GM12891 (cell line): Measurements from ENCODE around the gene PTGR2.
"Not testable (repeated sequence)": the region's sequence is repeated elsewhere in the genome, so short reads cannot be mapped to it uniquely, and the experiment has no call there.

ENCODE experiments used
- DNase-seq: peaks from one replicate; pipeline ENCODE4 v3.0.0; 2011; ENCODE audit warnings: low spot score; ENCODE audit not compliant: insufficient read length
- FAIRE-seq: peaks from 2 replicates; lab custom pipeline; 2011; peaks lifted over from hg19 to GRCh38; lab: Jason Lieb, UNC
- PAX5 ChIP-seq: IDR thresholded peaks from 2 replicates; pipeline ENCODE4 v1.6.1; 2011; ENCODE audit warnings: low read length, moderate library complexity, mild to moderate bottlenecking; ENCODE audit not compliant: insufficient read depth, severe bottlenecking
- POLR2A ChIP-seq: IDR thresholded peaks from 2 replicates; pipeline ENCODE4 v1.6.1; 2011; ENCODE audit warnings: low read depth, low read length, control low read depth
- POLR2AphosphoS5 ChIP-seq: IDR thresholded peaks from 2 replicates; pipeline ENCODE4 v1.6.1; 2011; ENCODE audit warnings: low read depth, low read length, control low read depth
- POU2F2 ChIP-seq: IDR thresholded peaks from 2 replicates; pipeline ENCODE4 v1.6.1; 2011; ENCODE audit warnings: low read depth, mild to moderate bottlenecking, control low read depth, low read length, moderate library complexity
- SPI1 ChIP-seq: IDR thresholded peaks from 2 replicates; pipeline ENCODE4 v1.6.1; 2011; ENCODE audit warnings: low read depth, low read length, control low read depth
- TAF1 ChIP-seq: IDR thresholded peaks from 2 replicates; pipeline ENCODE4 v1.6.1; 2011; ENCODE audit warnings: low read depth, low read length, control low read depth

PTGR2 gene

DNA sequence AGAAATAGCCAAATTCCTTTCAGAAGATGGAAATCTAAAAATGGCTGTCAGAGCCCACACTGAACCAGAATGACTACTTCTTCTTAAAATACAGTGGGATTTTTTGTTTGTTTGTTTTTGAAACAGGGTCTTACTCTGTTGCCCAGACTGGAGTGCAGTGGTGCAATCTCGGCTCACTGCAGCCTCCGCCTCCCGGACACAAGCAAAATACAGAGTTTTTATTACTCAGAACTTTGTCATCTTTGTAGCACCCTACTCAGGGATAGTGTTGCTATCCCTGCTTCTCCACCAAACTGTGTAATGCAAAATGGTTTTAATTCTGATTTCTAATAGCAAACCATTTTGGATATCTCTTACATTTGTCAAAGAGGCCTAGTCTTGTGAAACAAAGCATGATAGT is 51.4 kb downstream of the PTGR2 start:
- no peak for TF ChIP-seq POU2F2
- TF ChIP-seq SPI1: no peak
- no peak for TF ChIP-seq POLR2AphosphoS5
- TF ChIP-seq POLR2A: no peak
- no peak for TF ChIP-seq TAF1
- no peak for TF ChIP-seq PAX5
- no peak for DNase-seq
- no peak for FAIRE-seq

DNA sequence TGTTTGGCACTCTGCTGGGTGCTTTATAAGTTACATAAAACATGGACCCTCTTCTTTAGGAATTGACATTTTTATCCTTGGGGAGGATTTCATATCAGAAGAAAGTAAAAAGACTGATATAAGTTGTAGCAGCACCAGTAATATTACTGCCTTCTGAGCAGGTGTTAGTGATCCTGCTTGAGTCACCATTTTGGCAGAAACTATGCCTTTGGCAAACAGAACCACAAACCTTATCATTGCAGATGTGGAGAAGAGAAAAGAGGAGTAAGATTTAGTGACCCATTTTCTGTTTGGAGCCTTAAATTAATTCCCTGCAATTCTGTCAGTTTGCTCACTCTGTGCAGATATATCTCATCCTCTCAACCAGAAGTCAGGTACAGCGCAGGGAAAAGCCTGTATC is 58.0 kb downstream of the PTGR2 start:
- FAIRE-seq (no peak), DNase-seq (no peak)
- TF ChIP-seq SPI1: no peak
- no peak for TF ChIP-seq PAX5
- no peak for TF ChIP-seq TAF1
- no peak for TF ChIP-seq POU2F2
- TF ChIP-seq POLR2AphosphoS5: no peak
- TF ChIP-seq POLR2A: no peak

DNA sequence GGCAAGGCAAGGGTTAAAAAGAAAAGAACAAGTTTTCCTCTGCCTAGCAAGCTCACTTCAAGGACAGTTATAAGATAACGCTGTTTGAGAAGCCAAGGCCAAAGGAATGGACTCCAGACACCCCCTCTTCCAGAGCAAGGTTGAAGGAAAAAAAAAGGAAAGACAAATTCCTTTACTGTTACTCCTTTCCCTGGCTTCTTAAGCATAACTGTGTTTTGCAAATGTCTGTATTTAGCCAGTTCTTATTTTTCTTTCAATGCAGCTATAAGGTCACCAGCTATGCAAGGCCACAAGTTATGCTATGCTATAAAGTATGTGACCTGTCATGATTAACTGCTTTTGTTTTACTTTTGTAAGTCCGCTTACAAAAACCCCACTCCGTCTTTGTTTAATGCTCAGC is 61.6 kb downstream of the PTGR2 start:
- DNase-seq (no peak), FAIRE-seq (no peak)
- TF ChIP-seq PAX5 (no peak), POU2F2 (no peak), POLR2AphosphoS5 (no peak), TAF1 (no peak), SPI1 (no peak), POLR2A (no peak)

DNA sequence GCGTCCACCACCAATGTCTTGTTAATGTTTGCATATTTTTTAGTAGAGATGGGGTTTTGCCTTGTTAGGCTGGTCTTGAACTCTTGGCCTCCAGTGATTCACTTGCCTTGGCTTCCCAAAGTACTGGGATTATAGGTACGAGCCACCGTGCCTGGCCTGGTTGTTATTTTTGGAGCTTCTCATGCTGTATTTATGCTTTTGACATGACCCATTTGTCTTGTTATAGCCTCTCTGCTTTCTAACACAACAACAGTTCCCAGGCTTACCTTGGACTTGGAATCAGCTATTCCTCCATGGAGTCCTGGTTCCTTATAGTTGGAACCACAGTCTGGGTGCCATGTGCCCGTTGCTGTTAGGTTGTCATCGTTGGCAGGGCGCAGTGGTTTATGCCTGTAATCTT is 64.7 kb downstream of the PTGR2 start:
- FAIRE-seq (no peak), DNase-seq (no peak)
- TF ChIP-seq POLR2AphosphoS5: no peak
- no peak for TF ChIP-seq SPI1
- no peak for TF ChIP-seq TAF1
- no peak for TF ChIP-seq POU2F2
- no peak for TF ChIP-seq POLR2A
- no peak for TF ChIP-seq PAX5

DNA sequence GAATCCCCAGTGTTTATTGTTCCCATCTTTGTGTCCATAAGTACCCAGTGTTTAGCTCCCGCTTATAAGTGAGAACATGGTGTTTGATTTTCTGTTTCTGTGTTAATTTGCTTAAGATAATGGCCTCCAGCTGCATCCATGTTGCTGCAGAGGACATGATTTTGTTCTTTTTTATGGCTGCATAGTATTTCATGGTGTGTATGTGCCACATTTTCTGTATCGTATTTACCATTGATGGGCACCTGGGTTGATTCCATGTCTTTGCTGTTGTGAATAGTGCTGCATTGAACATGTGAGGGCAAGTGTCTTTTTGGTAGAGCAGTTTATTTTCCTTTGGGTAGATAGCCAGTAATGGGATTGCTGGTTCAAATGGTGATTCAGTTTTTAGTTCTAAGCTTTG is 67.8 kb downstream of the PTGR2 start:
- DNase-seq, FAIRE-seq: not testable (repeated sequence)

DNA sequence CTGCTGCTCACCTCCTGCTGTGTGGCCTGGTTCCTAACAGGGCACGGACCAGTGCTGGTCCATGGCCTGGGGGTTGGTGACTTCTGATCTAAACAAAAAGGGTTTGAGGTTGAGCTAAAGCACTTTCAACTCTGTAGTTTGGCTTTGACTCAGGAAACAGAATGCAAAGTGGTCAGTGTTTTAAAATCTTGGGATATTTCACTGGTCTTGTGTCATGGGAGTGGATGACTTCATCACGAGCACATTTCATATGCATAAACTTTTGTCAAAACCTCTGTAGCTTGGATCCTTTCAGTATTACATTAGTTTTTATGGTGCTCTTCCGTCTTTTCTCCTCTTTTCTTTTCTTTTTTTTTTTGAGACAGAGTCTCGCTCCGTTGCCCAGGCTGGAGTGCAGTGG is 72.7 kb downstream of the PTGR2 start:
- FAIRE-seq (no peak), DNase-seq (no peak)
- TF ChIP-seq POU2F2 (no peak), POLR2A (no peak), TAF1 (no peak), SPI1 (no peak), PAX5 (no peak), POLR2AphosphoS5 (no peak)
